Aorta (tissue), 5 donors: Measurements from ENCODE around the gene NHERF1. TPM values are rescaled to one million over a fixed set of nuclear protein-coding genes. Genes with fewer than 3 reads are reported as not detected.

ENCODE experiments used
- ATAC-seq: fragments of 200-7000 bp; cut with Tn5 transposase; one replicate; pipeline ENCODE4 v1.9.1; 2022; ENCODE audit warnings: moderate library complexity; ENCODE audit not compliant: low FRiP score
- DNase-seq, 2 donors: peaks; one replicate each; pipeline ENCODE4 v3.0.0-alpha.2; 2020
- H3K27ac ChIP-seq, 2 donors: one replicate each; pipeline ENCODE4 v1.5.1; 2013; ENCODE audit warnings: low read length in 2 of 2, mild to moderate bottlenecking in 2 of 2, moderate library complexity in 2 of 2, control low read depth in 1 of 2, inconsistent platforms in 1 of 2, low read depth in 1 of 2
- H3K27me3 ChIP-seq, 2 donors: one replicate each; pipeline ENCODE4 v1.6.1; 2013; ENCODE audit warnings: control low read depth in 1 of 2, low read length in 1 of 2, mild to moderate bottlenecking in 1 of 2, moderate library complexity in 1 of 2; ENCODE audit not compliant: insufficient read depth in 2 of 2, control insufficient read depth in 1 of 2
- H3K36me3 ChIP-seq, 2 donors: one replicate each; pipeline ENCODE4 v1.6.1; 2013; ENCODE audit warnings: control low read depth in 1 of 2, low read length in 1 of 2, mild to moderate bottlenecking in 1 of 2; ENCODE audit not compliant: insufficient read depth in 2 of 2, control insufficient read depth in 1 of 2
- H3K4me1 ChIP-seq, 2 donors: one replicate each; pipeline ENCODE4 v1.6.1; 2013; ENCODE audit warnings: low read length in 2 of 2, control low read depth in 1 of 2, mild to moderate bottlenecking in 1 of 2, moderate library complexity in 1 of 2; ENCODE audit not compliant: insufficient read depth in 2 of 2, control insufficient read depth in 1 of 2
- H3K4me3 ChIP-seq, 2 donors: one replicate each; pipeline ENCODE4 v1.5.1; 2013; ENCODE audit warnings: low read length in 2 of 2, control low read depth in 1 of 2, mild to moderate bottlenecking in 1 of 2
- H3K9me3 ChIP-seq: one replicate; pipeline ENCODE4 v1.6.1; 2013; ENCODE audit warnings: mild to moderate bottlenecking, low read length; ENCODE audit not compliant: control insufficient read depth
- WGBS, 2 donors: extraction: QIAGEN DNeasy Blood & Tissue Kit; methylation state at CpG; one replicate each; pipeline ENCODE4 v1.1.7; 2013; 5-methylcytosine and 5-hydroxymethylcytosine counted together
- intact Hi-C, 2 donors: fragments of 100-400 bp; cut with DNase I; formaldehyde crosslinking; loops; one replicate each; pipeline versions ENCODE4 v1.14.2 to v1.15.0; 2022
- polyA plus RNA-seq, 2 donors: library from polyadenylated mRNA; stranded (reverse); fragments of 200-250 nt; gene quantifications; one replicate each; pipeline ENCODE4 v1.2.3, GENCODE V29; 2013
- total RNA-seq, 2 donors: library from RNA; stranded (reverse); fragmentation: NEBNext Ultra II Directional; extraction: Animal tissue kit (Norgen Biotek cat#: 25700); gene quantifications; one replicate each; pipeline ENCODE4 v1.2.1, GENCODE V29; 2021
- donor health status: healthy with polysubstance abuse.
- donor health status: Bipolar disorder and iron deficiency.
- donor health status: DM: no; HTN: no; CAD: no.
- donor health status: DM: no; HTN: no; CAD: no.
- donor health status: DM: yes; HTN: yes; CAD: no.

NHERF1 gene
- total and polyA plus RNA-seq, 4 donors = 10.6 to 84.4 (median 19.4) TPM

GRCh38 chr17:74807925-74808324 lies 59.5 kb downstream of the NHERF1 start:
- no peaks in the 10 kb centered on the region for H3K4me1 ChIP-seq
- no peaks in the 10 kb centered on the region for H3K9me3 ChIP-seq
- H3K36me3 ChIP-seq = no peaks in the 10 kb centered on the region
- DNase-seq (no peak), ATAC-seq (no peak)
- intact Hi-C loops = no loop called here
- no peaks in the 10 kb centered on the region for H3K27me3 ChIP-seq
- no peak overlapping the region for H3K27ac ChIP-seq
- no peak overlapping the region for H3K4me3 ChIP-seq
- 68 to 73% methylated on average over 6 of the region's 6 CpGs for WGBS, 2 donors

GRCh38 chr17:74808714-74809430 lies 60.4 kb downstream of the NHERF1 start:
- Histone ChIP-seq H3K4me1 (no peaks in the 10 kb centered on the region), H3K27ac (no peak overlapping the region), H3K4me3 (no peak overlapping the region), H3K27me3 (no peaks in the 10 kb centered on the region), H3K36me3 (no peaks in the 10 kb centered on the region), H3K9me3 (no peaks in the 10 kb centered on the region)
- intact Hi-C loops = no loop called here
- WGBS, 2 donors = 91 to 92% methylated on average over 17 of the region's 17 CpGs
- DNase-seq (no peak), ATAC-seq (no peak)

- H3K4me1 ChIP-seq = no peaks in the 10 kb centered on the region
- no peak for ATAC-seq
- DNase-seq = no peak
- no peaks in the 10 kb centered on the region for H3K27me3 ChIP-seq
- intact Hi-C loops = no loop called here
- no peak overlapping the region for H3K27ac ChIP-seq
- WGBS, 2 donors = 88 to 91% methylated on average over 15 of the region's 15 CpGs
- no peak overlapping the region for H3K4me3 ChIP-seq
- no peaks in the 10 kb centered on the region for H3K9me3 ChIP-seq
- no peaks in the 10 kb centered on the region for H3K36me3 ChIP-seq
These were observed 62.5 kb downstream of the NHERF1 start for GRCh38 chr17:74810699-74811485.

GRCh38 chr17:74812109-74813009 lies 63.9 kb downstream of the NHERF1 start:
- intact Hi-C loops = no loop called here
- Histone ChIP-seq H3K4me3 (no peak overlapping the region), H3K27me3 (no peaks in the 10 kb centered on the region), H3K4me1 (no peaks in the 10 kb centered on the region), H3K9me3 (no peaks in the 10 kb centered on the region), H3K27ac (no peak overlapping the region), H3K36me3 (no peaks in the 10 kb centered on the region)
- 29 to 34% methylated on average over 23 of the region's 23 CpGs for WGBS, 2 donors
- DNase-seq (no peak), ATAC-seq (no peak)

GRCh38 chr17:74814453-74814852 lies 66.0 kb downstream of the NHERF1 start:
- ATAC-seq = no peak
- no peak for DNase-seq
- Histone ChIP-seq H3K9me3 (no peaks in the 10 kb centered on the region), H3K27me3 (no peaks in the 10 kb centered on the region), H3K4me1 (no peaks in the 10 kb centered on the region), H3K36me3 (peaks cover 0 to under 1% of the 10 kb centered on the region in 2 donors), H3K4me3 (no peak overlapping the region), H3K27ac (no peak overlapping the region)
- WGBS, 2 donors = 81 to 87% methylated on average over 5 of the region's 5 CpGs
- intact Hi-C loops = no loop called here

- Histone ChIP-seq H3K36me3 (peaks cover 0 to 3% of the 10 kb centered on the region in 2 donors), H3K4me1 (no peaks in the 10 kb centered on the region), H3K27ac (no peak overlapping the region), H3K9me3 (no peaks in the 10 kb centered on the region), H3K27me3 (no peaks in the 10 kb centered on the region), H3K4me3 (no peak overlapping the region)
- 97% methylated on average over 7 of the region's 7 CpGs for WGBS, 2 donors
- intact Hi-C loops = no loop called here
- no peak for ATAC-seq
- no peak for DNase-seq
These were observed 66.6 kb downstream of the NHERF1 start for GRCh38 chr17:74815067-74815466.

GRCh38 chr17:74815550-74816370 lies 67.3 kb downstream of the NHERF1 start:
- ATAC-seq (no peak), DNase-seq (no peak)
- no peaks in the 10 kb centered on the region for H3K27me3 ChIP-seq
- H3K9me3 ChIP-seq = no peaks in the 10 kb centered on the region
- H3K4me3 ChIP-seq = no peak overlapping the region
- no peak overlapping the region for H3K27ac ChIP-seq
- intact Hi-C loops = no loop called here
- H3K36me3 ChIP-seq = peaks cover 0 to 5% of the 10 kb centered on the region in 2 donors
- WGBS, 2 donors = 93% methylated on average over 15 of the region's 15 CpGs
- no peaks in the 10 kb centered on the region for H3K4me1 ChIP-seq
